RKO (cell line): ENCODE data around the gene MPZ.
"Not testable (repeated sequence)": the region's sequence is repeated elsewhere in the genome, so short reads cannot be mapped to it uniquely, and the experiment has no call there.

ENCODE experiments used
- DNase-seq: peaks from one replicate; pipeline ENCODE4 v3.0.0-alpha.2; 2016; ENCODE audit warnings: low spot score

Gene MPZ

GRCh38 chr1:161309868-161310267, at the start of gene MPZ:
Gene MPZ, minus strand, starts transcription at chr1:161309968. Its CDS starts 63 bp downstream, at chr1:161309905.
- no peak for DNase-seq

- DNase-seq, result no peak
These were observed 49.5 kb upstream of the MPZ start for GRCh38 chr1:161359291-161359690.

- DNase-seq, result no peak
These were observed 47.3 kb upstream of the MPZ start for GRCh38 chr1:161357073-161357472.

- no peak for DNase-seq
These were observed 41.7 kb upstream of the MPZ start for GRCh38 chr1:161351482-161351881.

- DNase-seq, result no peak
These were observed 40.9 kb upstream of the MPZ start for GRCh38 chr1:161350671-161351070.

GRCh38 chr1:161342821-161343220, 33.1 kb upstream of the MPZ start:
- DNase-seq, result no peak

GRCh38 chr1:161342177-161342576, 32.4 kb upstream of the MPZ start:
- no peak for DNase-seq

- DNase-seq, result no peak
These were observed 26.0 kb upstream of the MPZ start for GRCh38 chr1:161335796-161336195.

- DNase-seq, result no peak
These were observed 23.4 kb upstream of the MPZ start for GRCh38 chr1:161333166-161333565.

GRCh38 chr1:161330346-161330745, 20.6 kb upstream of the MPZ start:
- DNase-seq, result peak; percentile 21

- DNase-seq, result no peak
These were observed 14.3 kb upstream of the MPZ start for GRCh38 chr1:161324020-161324419.

GRCh38 chr1:161315841-161316674, 6.3 kb upstream of the MPZ start:
- DNase-seq, result not testable (repeated sequence)

- peak; percentile 87 for DNase-seq
These were observed 4.6 kb upstream of the MPZ start, which contains the start of gene SDHC for GRCh38 chr1:161314201-161314981. Gene SDHC, plus strand, starts transcription at chr1:161314381. Its CDS starts 25 bp downstream, at chr1:161314406.

- DNase-seq, result no peak
These were observed 3.9 kb upstream of the MPZ start for GRCh38 chr1:161313554-161314200.

GRCh38 chr1:161311595-161312181, 1.9 kb upstream of the MPZ start:
- DNase-seq, result no peak

GRCh38 chr1:161307892-161308638, 1.7 kb downstream of the MPZ start:
- no peak for DNase-seq

GRCh38 chr1:161307230-161307768, 2.5 kb downstream of the MPZ start:
- DNase-seq, result peak; percentile 12

GRCh38 chr1:161305867-161306519, 3.8 kb downstream of the MPZ start:
- no peak for DNase-seq

- no peak for DNase-seq
These were observed 4.6 kb downstream of the MPZ start for GRCh38 chr1:161304927-161305866.
